ENCODE measurements around the gene ZNF184. TPM values are rescaled to one million over a fixed set of nuclear protein-coding genes. Genes with fewer than 3 reads are reported as not detected.

Gene ZNF184
- total RNA-seq, 1 experiment from 2014 or later = 7.1 TPM

DNA sequence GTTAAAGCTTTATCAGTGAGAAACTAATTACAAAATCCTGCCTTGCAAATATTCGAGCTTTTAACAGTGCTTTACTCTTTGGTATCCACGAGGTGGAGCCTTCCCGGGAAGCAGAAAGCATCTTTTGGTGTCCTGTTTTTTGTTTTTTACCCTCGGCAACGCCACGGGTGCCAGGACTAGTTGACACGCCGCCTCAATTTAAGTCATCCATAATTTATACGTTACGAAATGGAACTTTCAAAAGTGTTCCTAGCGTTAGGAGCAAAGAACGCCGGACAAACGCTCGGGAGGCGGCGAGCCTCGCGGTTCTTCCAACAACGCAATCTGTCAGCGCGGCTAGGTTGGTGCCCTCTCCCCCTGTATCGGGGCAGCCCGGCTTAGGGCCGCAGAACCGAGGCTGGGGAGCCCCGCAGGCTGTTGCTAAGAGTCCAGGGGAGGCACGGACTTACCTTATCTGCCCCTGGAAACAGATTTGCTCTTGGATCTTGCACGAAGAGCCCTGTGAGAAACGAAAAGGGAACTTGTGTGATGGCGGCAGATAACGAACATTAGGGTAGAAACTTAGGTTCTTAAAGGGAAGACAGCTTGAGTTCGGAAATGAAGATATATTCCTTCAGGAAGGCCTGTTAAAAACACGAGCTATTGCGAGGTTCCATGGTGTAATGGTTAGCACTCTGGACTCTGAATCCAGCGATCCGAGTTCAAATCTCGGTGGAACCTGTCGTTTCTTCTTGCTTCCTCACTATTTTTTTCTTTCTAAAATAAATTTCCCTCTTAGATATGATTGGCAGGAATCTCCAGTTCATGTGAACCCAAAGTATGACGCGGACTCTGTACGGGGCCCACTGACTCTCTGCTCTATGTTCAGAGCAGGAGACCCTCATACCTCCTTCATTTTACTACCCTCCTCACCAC, 46.2 kb upstream of the ZNF184 start:
- DNase-seq (ENCODE audit: low spot score) (peak; percentile 67), ATAC-seq (peak; percentile 91)
- TF ChIP-seq ZNF396 (CRISPR knock-in tag; IDR thresholded peaks at IDR 0.05; ENCODE audit: borderline replicate concordance) (no peak), TEAD1 (CRISPR knock-in tag; IDR thresholded peaks at IDR 0.05) (peak; percentile 52; the same call in 1 of the 2 replicates), JUN (CRISPR knock-in tag; IDR thresholded peaks at IDR 0.05) (no peak), ZNF232 (CRISPR knock-in tag; IDR thresholded peaks at IDR 0.05) (0 out of 2 replicates have a peak, but pooled peaks have one; percentile 37), CREB1 (CRISPR knock-in tag; IDR thresholded peaks at IDR 0.05) (no peak), GABPB1 (CRISPR knock-in tag; IDR thresholded peaks at IDR 0.05) (peak; percentile 56), NR2C2 (CRISPR knock-in tag; IDR thresholded peaks at IDR 0.05) (no peak), HMGA2 (CRISPR knock-in tag; IDR thresholded peaks at IDR 0.05) (no peak; the same call in 1 of the 2 replicates)
- TF ChIP-seq, protein P1, sequence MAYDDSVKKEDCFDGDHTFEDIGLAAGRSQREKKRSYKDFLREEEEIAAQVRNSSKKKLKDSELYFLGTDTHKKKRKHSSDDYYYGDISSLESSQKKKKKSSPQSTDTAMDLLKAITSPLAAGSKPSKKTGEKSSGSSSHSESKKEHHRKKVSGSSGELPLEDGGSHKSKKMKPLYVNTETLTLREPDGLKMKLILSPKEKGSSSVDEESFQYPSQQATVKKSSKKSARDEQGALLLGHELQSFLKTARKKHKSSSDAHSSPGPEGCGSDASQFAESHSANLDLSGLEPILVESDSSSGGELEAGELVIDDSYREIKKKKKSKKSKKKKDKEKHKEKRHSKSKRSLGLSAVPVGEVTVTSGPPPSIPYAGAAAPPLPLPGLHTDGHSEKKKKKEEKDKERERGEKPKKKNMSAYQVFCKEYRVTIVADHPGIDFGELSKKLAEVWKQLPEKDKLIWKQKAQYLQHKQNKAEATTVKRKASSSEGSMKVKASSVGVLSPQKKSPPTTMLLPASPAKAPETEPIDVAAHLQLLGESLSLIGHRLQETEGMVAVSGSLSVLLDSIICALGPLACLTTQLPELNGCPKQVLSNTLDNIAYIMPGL (CRISPR knock-in tag; IDR thresholded peaks at IDR 0.05) = peak; percentile 97
- TF ChIP-seq, protein P2, sequence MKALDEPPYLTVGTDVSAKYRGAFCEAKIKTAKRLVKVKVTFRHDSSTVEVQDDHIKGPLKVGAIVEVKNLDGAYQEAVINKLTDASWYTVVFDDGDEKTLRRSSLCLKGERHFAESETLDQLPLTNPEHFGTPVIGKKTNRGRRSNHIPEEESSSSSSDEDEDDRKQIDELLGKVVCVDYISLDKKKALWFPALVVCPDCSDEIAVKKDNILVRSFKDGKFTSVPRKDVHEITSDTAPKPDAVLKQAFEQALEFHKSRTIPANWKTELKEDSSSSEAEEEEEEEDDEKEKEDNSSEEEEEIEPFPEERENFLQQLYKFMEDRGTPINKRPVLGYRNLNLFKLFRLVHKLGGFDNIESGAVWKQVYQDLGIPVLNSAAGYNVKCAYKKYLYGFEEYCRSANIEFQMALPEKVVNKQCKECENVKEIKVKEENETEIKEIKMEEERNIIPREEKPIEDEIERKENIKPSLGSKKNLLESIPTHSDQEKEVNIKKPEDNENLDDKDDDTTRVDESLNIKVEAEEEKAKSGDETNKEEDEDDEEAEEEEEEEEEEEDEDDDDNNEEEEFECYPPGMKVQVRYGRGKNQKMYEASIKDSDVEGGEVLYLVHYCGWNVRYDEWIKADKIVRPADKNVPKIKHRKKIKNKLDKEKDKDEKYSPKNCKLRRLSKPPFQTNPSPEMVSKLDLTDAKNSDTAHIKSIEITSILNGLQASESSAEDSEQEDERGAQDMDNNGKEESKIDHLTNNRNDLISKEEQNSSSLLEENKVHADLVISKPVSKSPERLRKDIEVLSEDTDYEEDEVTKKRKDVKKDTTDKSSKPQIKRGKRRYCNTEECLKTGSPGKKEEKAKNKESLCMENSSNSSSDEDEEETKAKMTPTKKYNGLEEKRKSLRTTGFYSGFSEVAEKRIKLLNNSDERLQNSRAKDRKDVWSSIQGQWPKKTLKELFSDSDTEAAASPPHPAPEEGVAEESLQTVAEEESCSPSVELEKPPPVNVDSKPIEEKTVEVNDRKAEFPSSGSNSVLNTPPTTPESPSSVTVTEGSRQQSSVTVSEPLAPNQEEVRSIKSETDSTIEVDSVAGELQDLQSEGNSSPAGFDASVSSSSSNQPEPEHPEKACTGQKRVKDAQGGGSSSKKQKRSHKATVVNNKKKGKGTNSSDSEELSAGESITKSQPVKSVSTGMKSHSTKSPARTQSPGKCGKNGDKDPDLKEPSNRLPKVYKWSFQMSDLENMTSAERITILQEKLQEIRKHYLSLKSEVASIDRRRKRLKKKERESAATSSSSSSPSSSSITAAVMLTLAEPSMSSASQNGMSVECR (CRISPR knock-in tag; IDR thresholded peaks at IDR 0.05; ENCODE audit: borderline replicate concordance) = peak; percentile 48; the same call in 1 of the 2 replicates
- TF ChIP-seq, protein P3, sequence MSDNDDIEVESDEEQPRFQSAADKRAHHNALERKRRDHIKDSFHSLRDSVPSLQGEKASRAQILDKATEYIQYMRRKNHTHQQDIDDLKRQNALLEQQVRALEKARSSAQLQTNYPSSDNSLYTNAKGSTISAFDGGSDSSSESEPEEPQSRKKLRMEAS (CRISPR knock-in tag; IDR thresholded peaks at IDR 0.05) = peak; percentile 52
- TF ChIP-seq, protein P4, sequence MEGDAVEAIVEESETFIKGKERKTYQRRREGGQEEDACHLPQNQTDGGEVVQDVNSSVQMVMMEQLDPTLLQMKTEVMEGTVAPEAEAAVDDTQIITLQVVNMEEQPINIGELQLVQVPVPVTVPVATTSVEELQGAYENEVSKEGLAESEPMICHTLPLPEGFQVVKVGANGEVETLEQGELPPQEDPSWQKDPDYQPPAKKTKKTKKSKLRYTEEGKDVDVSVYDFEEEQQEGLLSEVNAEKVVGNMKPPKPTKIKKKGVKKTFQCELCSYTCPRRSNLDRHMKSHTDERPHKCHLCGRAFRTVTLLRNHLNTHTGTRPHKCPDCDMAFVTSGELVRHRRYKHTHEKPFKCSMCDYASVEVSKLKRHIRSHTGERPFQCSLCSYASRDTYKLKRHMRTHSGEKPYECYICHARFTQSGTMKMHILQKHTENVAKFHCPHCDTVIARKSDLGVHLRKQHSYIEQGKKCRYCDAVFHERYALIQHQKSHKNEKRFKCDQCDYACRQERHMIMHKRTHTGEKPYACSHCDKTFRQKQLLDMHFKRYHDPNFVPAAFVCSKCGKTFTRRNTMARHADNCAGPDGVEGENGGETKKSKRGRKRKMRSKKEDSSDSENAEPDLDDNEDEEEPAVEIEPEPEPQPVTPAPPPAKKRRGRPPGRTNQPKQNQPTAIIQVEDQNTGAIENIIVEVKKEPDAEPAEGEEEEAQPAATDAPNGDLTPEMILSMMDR (IDR thresholded peaks at IDR 0.05) = peak; percentile 66
- H3K27ac Mint-ChIP-seq = peak overlapping the region; percentile 84
- peaks cover 9% of the 10 kb centered on the region for H3K4me1 Mint-ChIP-seq
- ChIA-PET CTCF (interaction anchor here (0.6 to 2.5 kb wide), 29 partner anchors 13 to 304 kb away, joined by 3 to 17 read pairs (median 5); partner anchors contain the start of genes POM121L2 and ZNF184), POLR2A (interaction anchor here (0.6 to 1.3 kb wide), 2 partner anchors 26 to 137 kb away, joined by 3 to 6 read pairs; no protein-coding TSS in a partner anchor)
- H3K27me3 Mint-ChIP-seq (ENCODE audit: low read depth) = peaks cover 31% of the 10 kb centered on the region
- H3K36me3 Mint-ChIP-seq = no peaks in the 10 kb centered on the region
- H3K9me3 Mint-ChIP-seq = no peaks in the 10 kb centered on the region
- H3K4me3 Mint-ChIP-seq = peak overlapping the region; percentile 94

- POLR2A ChIA-PET = no interaction called here
- peaks cover 41% of the 10 kb centered on the region for H3K27me3 Mint-ChIP-seq (ENCODE audit: low read depth)
- H3K27ac Mint-ChIP-seq = no peak overlapping the region; the same call in 1 of the 2 replicates
- H3K4me1 Mint-ChIP-seq = peaks cover 9% of the 10 kb centered on the region
- no peaks in the 10 kb centered on the region for H3K36me3 Mint-ChIP-seq
- CTCF ChIA-PET = interaction anchor here (0.6 to 2.5 kb wide), 30 partner anchors 12 to 303 kb away, joined by 3 to 17 read pairs (median 5); partner anchors contain the start of genes POM121L2 and ZNF184
- ATAC-seq = 0 out of 2 replicates have a peak, but pooled peaks have one; percentile 13
- TF ChIP-seq, protein P5, sequence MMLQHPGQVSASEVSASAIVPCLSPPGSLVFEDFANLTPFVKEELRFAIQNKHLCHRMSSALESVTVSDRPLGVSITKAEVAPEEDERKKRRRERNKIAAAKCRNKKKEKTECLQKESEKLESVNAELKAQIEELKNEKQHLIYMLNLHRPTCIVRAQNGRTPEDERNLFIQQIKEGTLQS (CRISPR knock-in tag; conservative IDR thresholded peaks at IDR 0.05) = no peak
- TF ChIP-seq, protein P3 (CRISPR knock-in tag; IDR thresholded peaks at IDR 0.05) = 0 out of 2 replicates have a peak, but pooled peaks have one; percentile 40
- DNase-seq (ENCODE audit: low spot score) = no peak
- H3K4me3 Mint-ChIP-seq = peak overlapping the region; percentile 94
- no peaks in the 10 kb centered on the region for H3K9me3 Mint-ChIP-seq
These were observed 45.3 kb upstream of the ZNF184 start for GRCh38 chr6:27517928-27518787.
